ENCODE measurements around the gene WBP1L.

Gene WBP1L

GRCh38 chr10:102729029-102730026 lies 14.4 kb upstream of the WBP1L start (continued):
- TF ChIP-seq ZFP3 (tag by site-specific recombination; IDR thresholded peaks at IDR 0.05; ENCODE audit: low read depth) (no peak), YY2 (tag by site-specific recombination; IDR thresholded peaks at IDR 0.05) (no peak), ZNF558 (tag by site-specific recombination; IDR thresholded peaks at IDR 0.05) (no peak), ZNF571 (tag by site-specific recombination; IDR thresholded peaks at IDR 0.05) (no peak), SCRT2 (tag by site-specific recombination; IDR thresholded peaks at IDR 0.05) (0 out of 2 replicates have a peak, but pooled peaks have one; percentile 26), ZNF138 (tag by site-specific recombination; IDR thresholded peaks at IDR 0.05; ENCODE audit: borderline replicate concordance) (no peak), GLIS1 (tag by site-specific recombination; IDR thresholded peaks at IDR 0.05) (peak; percentile 59), ZNF658 (tag by site-specific recombination; IDR thresholded peaks at IDR 0.05) (no peak), ZNF530 (tag by site-specific recombination; IDR thresholded peaks at IDR 0.05; ENCODE audit: low read depth) (no peak), ZNF433 (tag by site-specific recombination; IDR thresholded peaks at IDR 0.05; ENCODE audit: low read depth) (no peak), ZNF660 (tag by site-specific recombination; IDR thresholded peaks at IDR 0.05) (no peak), ZNF2 (tag by site-specific recombination; IDR thresholded peaks at IDR 0.05) (peak; percentile 62; the same call in 1 of the 2 replicates), ZNF133 (tag by site-specific recombination; IDR thresholded peaks at IDR 0.05) (no peak), ZNF248 (tag by site-specific recombination; IDR thresholded peaks at IDR 0.05) (no peak)
- TF ChIP-seq, protein P1, sequence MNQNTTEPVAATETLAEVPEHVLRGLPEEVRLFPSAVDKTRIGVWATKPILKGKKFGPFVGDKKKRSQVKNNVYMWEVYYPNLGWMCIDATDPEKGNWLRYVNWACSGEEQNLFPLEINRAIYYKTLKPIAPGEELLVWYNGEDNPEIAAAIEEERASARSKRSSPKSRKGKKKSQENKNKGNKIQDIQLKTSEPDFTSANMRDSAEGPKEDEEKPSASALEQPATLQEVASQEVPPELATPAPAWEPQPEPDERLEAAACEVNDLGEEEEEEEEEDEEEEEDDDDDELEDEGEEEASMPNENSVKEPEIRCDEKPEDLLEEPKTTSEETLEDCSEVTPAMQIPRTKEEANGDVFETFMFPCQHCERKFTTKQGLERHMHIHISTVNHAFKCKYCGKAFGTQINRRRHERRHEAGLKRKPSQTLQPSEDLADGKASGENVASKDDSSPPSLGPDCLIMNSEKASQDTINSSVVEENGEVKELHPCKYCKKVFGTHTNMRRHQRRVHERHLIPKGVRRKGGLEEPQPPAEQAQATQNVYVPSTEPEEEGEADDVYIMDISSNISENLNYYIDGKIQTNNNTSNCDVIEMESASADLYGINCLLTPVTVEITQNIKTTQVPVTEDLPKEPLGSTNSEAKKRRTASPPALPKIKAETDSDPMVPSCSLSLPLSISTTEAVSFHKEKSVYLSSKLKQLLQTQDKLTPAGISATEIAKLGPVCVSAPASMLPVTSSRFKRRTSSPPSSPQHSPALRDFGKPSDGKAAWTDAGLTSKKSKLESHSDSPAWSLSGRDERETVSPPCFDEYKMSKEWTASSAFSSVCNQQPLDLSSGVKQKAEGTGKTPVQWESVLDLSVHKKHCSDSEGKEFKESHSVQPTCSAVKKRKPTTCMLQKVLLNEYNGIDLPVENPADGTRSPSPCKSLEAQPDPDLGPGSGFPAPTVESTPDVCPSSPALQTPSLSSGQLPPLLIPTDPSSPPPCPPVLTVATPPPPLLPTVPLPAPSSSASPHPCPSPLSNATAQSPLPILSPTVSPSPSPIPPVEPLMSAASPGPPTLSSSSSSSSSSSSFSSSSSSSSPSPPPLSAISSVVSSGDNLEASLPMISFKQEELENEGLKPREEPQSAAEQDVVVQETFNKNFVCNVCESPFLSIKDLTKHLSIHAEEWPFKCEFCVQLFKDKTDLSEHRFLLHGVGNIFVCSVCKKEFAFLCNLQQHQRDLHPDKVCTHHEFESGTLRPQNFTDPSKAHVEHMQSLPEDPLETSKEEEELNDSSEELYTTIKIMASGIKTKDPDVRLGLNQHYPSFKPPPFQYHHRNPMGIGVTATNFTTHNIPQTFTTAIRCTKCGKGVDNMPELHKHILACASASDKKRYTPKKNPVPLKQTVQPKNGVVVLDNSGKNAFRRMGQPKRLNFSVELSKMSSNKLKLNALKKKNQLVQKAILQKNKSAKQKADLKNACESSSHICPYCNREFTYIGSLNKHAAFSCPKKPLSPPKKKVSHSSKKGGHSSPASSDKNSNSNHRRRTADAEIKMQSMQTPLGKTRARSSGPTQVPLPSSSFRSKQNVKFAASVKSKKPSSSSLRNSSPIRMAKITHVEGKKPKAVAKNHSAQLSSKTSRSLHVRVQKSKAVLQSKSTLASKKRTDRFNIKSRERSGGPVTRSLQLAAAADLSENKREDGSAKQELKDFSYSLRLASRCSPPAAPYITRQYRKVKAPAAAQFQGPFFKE (tag by site-specific recombination; IDR thresholded peaks at IDR 0.05; ENCODE audit: borderline replicate concordance): no peak
- TF ChIP-seq, protein P2, sequence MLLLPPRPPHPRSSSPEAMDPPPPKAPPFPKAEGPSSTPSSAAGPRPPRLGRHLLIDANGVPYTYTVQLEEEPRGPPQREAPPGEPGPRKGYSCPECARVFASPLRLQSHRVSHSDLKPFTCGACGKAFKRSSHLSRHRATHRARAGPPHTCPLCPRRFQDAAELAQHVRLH (tag by site-specific recombination; IDR thresholded peaks at IDR 0.05): no peak
- TF ChIP-seq, protein P3, sequence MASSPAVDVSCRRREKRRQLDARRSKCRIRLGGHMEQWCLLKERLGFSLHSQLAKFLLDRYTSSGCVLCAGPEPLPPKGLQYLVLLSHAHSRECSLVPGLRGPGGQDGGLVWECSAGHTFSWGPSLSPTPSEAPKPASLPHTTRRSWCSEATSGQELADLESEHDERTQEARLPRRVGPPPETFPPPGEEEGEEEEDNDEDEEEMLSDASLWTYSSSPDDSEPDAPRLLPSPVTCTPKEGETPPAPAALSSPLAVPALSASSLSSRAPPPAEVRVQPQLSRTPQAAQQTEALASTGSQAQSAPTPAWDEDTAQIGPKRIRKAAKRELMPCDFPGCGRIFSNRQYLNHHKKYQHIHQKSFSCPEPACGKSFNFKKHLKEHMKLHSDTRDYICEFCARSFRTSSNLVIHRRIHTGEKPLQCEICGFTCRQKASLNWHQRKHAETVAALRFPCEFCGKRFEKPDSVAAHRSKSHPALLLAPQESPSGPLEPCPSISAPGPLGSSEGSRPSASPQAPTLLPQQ (tag by site-specific recombination; IDR thresholded peaks at IDR 0.05): peak; percentile 42; the same call in 1 of the 2 replicates
- TF ChIP-seq, protein P4, sequence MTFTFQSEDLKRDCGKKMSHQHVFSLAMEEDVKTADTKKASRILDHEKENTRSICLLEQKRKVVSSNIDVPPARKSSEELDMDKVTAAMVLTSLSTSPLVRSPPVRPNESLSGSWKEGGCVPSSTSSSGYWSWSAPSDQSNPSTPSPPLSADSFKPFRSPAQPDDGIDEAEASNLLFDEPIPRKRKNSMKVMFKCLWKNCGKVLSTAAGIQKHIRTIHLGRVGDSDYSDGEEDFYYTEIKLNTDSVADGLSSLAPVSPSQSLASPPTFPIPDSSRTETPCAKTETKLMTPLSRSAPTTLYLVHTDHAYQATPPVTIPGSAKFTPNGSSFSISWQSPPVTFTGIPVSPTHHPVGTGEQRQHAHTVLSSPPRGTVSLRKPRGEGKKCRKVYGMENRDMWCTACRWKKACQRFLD (tag by site-specific recombination; IDR thresholded peaks at IDR 0.05): no peak
- TF ChIP-seq, protein P5, sequence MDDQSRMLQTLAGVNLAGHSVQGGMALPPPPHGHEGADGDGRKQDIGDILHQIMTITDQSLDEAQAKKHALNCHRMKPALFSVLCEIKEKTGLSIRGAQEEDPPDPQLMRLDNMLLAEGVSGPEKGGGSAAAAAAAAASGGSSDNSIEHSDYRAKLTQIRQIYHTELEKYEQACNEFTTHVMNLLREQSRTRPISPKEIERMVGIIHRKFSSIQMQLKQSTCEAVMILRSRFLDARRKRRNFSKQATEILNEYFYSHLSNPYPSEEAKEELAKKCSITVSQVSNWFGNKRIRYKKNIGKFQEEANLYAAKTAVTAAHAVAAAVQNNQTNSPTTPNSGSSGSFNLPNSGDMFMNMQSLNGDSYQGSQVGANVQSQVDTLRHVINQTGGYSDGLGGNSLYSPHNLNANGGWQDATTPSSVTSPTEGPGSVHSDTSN (CRISPR knock-in tag; IDR thresholded peaks at IDR 0.05): no peak
